ENCODE measurements around the gene MACROD2.

The MACROD2 gene

DNA sequence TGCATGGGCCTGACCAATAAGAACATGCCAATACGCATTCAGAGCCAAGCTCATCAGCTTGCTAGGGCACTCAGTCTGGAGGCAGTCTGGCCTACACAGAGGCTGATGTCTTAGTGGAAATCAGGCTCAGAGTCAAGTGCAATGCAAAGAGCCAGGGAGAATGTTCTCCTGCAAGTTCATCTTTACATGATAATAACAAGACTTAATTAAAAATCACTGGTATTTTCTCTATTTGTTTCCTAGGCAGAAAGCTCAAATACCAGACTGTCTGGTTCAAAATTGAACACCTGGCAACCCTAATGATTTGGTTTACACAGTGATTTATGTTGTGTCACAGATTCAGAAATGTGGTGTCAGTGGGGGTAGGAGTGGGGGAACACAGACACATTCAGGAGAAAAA lies 1031.4 kb downstream of the MACROD2 start:
- FAIRE-seq: no peak

- FAIRE-seq: no peak
These were observed 1035.5 kb downstream of the MACROD2 start for GRCh38 chr20:15030826-15031225.

GRCh38 chr20:15031546-15032351 lies 1036.4 kb downstream of the MACROD2 start:
- FAIRE-seq: no peak

DNA sequence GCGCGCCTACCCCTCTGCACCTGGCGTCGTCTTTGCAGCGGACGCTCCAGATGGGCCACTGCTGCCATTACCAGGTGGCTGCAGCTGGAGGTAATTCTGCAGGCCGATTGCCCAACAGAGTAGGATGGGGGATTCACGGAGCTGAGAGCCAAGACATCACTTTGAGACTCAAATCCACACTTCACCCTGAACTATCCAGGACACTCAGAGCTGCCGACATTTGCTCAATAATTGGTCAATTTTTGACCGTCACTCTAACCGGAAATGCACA lies 1037.0 kb downstream of the MACROD2 start:
- no peak for FAIRE-seq

DNA sequence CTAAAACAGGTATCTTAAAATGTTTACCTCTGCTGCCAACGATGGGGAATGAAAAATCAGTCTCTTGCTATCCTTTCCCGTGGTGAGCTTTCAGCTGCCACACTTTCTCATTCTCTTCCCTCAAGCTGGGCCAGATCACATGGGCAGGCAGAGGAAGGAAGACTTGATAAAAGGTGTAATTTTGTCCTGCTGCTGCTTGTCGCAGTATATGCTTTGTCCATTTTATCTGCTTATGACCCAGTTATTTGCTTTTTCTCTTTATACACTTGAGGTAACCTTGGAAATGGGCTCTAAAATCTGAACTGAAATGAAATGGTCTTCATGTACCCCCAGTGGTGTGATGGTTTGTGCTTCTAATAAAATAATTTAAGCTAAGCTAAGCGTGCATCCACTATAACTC lies 1038.0 kb downstream of the MACROD2 start:
- FAIRE-seq: no peak

DNA sequence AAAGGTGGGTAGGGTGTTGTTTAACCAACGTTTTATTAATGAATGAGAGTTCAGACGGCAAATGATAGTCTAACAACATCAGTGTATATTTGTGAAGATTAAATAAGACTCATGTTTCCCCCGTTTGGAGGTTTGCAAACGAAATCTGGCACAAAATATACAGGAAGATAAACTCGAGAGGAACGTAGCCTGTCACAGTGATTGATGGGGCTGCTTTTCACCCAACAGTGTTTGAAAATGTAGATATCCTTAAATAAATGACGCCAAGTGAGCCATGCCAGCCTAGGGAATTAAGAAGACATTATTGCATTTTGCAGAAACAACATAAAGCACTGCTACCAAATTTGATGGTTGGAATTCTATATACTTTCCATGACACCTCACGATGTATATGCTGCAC lies 1038.6 kb downstream of the MACROD2 start:
- FAIRE-seq: no peak

DNA sequence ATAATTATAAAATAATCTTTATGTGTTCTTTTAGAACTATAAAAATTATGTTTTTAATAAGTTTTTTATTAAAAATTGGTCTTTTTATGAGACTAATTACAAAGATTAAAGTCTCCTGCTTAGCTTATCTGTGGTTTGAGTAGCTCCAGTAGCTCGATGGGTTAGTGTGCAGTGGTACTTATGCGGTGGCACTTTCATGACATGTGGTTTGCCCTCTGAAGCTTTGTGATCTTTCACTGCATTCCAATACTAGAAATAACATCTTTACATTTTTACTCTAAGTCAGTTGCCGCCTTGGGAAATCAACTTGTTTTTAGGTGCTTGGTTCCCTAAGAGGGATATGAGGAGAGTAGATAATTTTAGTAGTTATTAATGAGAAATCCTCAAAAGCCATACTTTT lies 1041.6 kb downstream of the MACROD2 start:
- no peak for FAIRE-seq

DNA sequence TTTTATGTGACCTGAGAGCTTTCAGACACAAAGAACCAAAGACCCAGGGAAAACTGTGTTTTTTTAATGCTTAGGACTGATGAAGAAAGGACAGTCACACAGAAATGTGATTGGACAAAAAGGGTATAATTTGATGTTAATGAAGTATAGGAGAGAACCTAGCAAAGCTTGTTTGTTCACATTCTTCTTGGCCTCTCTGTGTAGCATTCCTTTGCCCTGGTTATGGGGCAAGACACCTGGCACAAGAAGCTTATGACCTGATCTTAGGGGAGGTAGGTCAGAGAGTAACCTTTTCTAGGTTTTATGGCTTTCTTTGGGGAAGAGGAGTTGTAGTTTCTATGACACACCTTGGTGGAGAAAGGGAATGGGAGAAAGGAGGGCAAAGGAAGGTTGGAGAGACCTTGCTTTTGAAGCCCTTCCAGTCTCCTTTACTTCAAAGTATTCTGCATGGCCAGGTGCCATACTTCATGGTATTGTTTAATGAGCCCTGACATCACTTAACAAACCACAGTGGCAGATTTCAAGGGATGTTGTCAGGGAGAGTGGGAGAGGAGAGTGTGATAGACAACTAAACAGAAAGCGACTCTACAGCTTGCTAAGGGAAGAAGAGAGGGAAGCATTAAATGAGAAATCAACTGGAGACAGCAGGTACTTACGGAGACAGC lies 1043.9 kb downstream of the MACROD2 start:
- no peak for FAIRE-seq

DNA sequence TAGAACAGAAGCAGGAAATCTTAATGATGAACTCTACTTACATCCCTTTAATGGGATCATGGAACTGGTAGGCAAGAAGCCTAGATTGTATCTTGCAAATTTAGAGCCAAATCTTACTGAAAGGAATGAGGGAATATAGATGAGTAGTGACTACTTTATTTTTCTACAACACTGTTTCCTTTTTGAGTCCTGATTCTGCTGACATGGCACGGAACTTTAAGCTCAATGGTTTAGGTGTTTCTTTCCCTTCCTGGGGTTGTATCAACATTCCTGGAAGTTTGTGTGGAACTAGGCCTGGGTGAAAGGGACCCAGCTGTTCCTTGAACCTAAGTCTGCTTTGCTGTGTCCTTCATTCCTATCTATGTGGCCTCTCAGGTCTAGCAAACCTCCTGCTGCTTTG lies 1047.4 kb downstream of the MACROD2 start:
- FAIRE-seq: no peak

DNA sequence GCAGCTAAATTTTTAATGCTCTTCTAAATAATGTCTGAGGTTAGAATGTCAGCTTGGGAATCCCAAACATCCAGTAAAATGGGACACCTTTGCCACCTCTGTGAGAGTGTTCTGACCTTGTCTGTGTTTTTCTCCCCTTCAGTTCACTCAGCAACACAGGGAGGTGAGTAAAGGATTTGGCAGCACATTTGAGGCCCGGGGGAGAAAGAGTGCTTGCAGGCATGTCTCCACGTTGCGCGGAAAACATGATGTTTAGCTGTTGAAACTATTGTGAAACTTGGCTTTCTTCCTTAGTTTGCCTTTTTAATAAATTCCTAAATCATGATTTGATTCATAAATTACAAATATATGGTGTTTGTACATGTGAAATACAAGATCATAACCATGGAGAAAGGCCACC lies 1049.9 kb downstream of the MACROD2 start:
- no peak for FAIRE-seq

GRCh38 chr20:15047042-15047441 lies 1051.7 kb downstream of the MACROD2 start:
- FAIRE-seq: no peak

DNA sequence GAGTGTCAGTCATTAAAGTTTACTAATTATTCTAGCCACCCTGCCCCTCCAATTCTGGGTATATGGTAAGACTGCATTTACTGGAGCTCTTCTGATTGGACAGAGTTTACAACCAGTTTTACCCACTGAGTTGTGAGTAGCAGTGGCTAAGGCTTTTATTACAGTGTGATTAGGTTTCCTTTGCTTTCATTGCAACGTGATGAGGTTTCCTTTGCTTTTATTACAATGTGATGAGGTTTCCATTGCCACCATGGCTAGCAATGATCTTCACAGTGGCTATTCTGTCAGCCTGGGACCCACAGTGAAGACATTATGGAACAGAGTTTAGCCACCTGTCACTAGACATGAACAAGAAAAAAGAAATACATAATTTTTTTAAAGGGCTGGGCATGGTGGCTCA lies 1052.3 kb downstream of the MACROD2 start:
- no peak for FAIRE-seq

GRCh38 chr20:15056246-15056645 lies 1060.9 kb downstream of the MACROD2 start:
- FAIRE-seq: no peak

DNA sequence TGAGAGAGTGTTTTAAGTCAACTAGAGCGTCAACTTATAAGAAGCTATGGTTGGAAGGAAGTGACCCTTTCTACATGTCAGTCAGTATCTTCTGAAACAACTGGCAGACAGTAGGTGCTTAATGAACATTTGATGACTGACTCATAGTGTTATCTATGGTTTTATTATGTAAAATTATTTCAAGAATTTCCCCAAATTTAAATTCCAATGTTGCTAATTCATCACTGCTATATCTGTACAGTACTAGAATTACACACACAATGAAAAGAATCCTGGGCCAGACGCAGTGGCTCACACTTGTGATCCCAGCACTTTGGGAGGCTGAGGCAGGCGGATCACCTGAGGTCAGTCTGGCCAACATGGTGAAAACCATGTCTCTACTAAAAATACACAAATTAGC lies 1063.5 kb downstream of the MACROD2 start:
- FAIRE-seq: no peak

DNA sequence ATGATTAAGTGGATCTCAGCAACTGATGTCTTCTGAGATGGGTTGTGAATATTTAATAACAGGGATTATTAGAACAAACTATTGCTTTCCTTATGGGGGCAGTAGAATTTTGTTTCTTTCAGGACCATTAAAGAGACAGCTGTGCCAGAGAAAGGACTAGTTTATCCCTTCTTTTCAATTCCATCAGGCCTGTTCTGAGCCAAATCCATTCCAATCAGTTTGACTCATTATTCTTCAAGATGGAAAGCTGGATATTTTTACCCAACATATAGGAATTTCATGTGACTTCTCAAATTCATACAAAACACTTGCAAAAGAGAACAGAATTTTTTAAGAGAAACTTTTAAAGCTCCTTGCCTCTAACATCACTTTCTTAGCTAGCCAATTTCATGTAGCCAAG lies 1064.1 kb downstream of the MACROD2 start:
- FAIRE-seq: no peak

GRCh38 chr20:15060265-15061060 lies 1065.1 kb downstream of the MACROD2 start:
- no peak for FAIRE-seq

DNA sequence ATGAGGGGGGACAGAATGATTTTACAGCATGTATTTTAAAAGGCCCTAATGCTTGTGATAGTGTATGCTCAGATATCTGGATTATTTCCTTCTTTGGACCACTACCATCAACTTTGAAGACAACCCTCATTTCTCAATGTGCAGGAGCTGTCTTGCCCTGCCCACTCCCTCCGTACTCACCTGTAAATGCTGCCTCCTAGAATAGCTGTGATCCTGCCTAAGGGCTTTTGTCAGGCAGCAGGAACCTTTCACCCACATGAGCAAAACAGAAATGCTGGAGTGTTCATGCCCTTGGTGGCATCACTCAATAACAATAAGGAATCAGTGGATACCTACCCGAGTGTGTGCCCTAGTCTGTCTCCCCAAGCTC lies 1065.7 kb downstream of the MACROD2 start:
- FAIRE-seq: no peak

DNA sequence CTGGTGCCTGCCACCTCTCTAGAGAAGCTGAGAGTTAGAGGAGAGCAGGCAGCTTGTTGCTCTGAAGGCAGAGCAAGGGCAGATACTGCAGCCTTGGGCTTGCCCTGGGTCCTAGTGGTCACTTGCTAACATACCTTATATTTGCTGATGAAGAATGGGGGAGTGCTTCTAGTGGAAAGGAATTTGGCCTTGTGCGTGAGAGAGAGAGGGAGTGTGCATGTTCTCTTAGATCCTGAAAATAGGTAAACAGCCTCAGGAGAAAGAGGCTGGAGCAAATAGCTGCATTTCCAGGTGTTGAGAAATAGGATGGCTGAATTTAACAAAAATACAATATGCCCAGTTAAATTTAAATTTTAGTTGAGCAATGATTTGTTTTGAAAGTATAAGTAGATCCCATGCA lies 1066.6 kb downstream of the MACROD2 start:
- FAIRE-seq: no peak

- FAIRE-seq: no peak
These were observed 1067.8 kb downstream of the MACROD2 start for GRCh38 chr20:15063081-15063480.

GRCh38 chr20:15064741-15065140 lies 1069.4 kb downstream of the MACROD2 start:
- no peak for FAIRE-seq

DNA sequence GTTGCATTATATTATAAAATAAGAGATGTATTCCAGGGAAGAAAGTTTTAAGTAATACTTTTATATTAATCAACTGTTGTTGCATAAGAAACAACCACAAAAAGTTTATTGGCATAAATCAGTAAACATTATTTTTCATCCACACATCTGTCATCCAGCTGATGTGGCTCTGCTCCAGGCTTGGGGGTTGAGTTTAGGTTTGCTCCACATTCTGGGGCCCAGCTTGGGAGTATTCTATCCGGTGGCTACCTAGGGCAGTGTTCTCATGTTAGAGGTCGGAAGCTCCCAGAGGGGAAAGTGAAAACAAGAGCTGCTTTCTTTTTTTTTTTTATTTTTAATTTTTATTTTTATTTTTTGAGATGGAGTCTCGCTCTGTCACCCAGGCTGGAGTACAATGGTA lies 1070.5 kb downstream of the MACROD2 start:
- FAIRE-seq: no peak

GRCh38 chr20:15068486-15068885 lies 1073.2 kb downstream of the MACROD2 start:
- no peak for FAIRE-seq

GRCh38 chr20:15069355-15069754 lies 1074.0 kb downstream of the MACROD2 start:
- no peak for FAIRE-seq

All from colon (tissue), 2 donors.